Loucy (cell line): Measurements from ENCODE around the gene SP4.

Experiments used
- H2AFZ ChIP-seq: fragments of 200-600 bp; sonication (generic); 2 replicates; pipeline ENCODE4 v1.6.0; 2016; ENCODE audit warnings: antibody characterized with exemption, mild to moderate bottlenecking, low read length, moderate library complexity
- H3F3A ChIP-seq: fragments of 200-600 bp; 2 replicates; pipeline ENCODE4 v1.6.0; 2016; ENCODE audit warnings: antibody characterized with exemption, low read depth, mild to moderate bottlenecking
- H3K27me3 ChIP-seq: fragments of 200-600 bp; sonication (generic); 2 replicates; pipeline ENCODE4 v1.6.1; 2014; ENCODE audit warnings: low read length, mild to moderate bottlenecking; ENCODE audit not compliant: insufficient read depth, poor library complexity, severe bottlenecking
- H3K36me3 ChIP-seq: fragments of 200-600 bp; sonication (generic); 2 replicates; pipeline ENCODE4 v1.6.1; 2016; ENCODE audit warnings: low read length; ENCODE audit not compliant: insufficient read depth
- H3K4me1 ChIP-seq: fragments of 200-600 bp; sonication (generic); 2 replicates; pipeline ENCODE4 v1.5.1; 2014; ENCODE audit warnings: low read length, mild to moderate bottlenecking; ENCODE audit not compliant: insufficient read depth, poor library complexity, severe bottlenecking
- H3K4me2 ChIP-seq: fragments of 200-600 bp; sonication (generic); 2 replicates; pipeline ENCODE4 v1.6.0; 2014; ENCODE audit warnings: antibody characterized with exemption, low read length, low read depth, mild to moderate bottlenecking; ENCODE audit not compliant: poor library complexity, severe bottlenecking
- H3K4me3 ChIP-seq: fragments of 200-600 bp; sonication (generic); 2 replicates; pipeline ENCODE4 v1.5.1; 2014; ENCODE audit warnings: low read length, mild to moderate bottlenecking, mixed read lengths; ENCODE audit not compliant: poor library complexity, severe bottlenecking
- H3K79me2 ChIP-seq: fragments of 200-600 bp; sonication (generic); 2 replicates; pipeline ENCODE4 v1.6.1; 2014; ENCODE audit warnings: low read length; ENCODE audit not compliant: insufficient read depth
- H3K9ac ChIP-seq: fragments of 200-600 bp; sonication (generic); 2 replicates; pipeline ENCODE4 v1.6.0; 2014; ENCODE audit warnings: mild to moderate bottlenecking, low read depth, low read length, moderate library complexity; ENCODE audit not compliant: poor library complexity, severe bottlenecking
- H3K9me2 ChIP-seq: fragments of 200-600 bp; sonication (generic); replicated peaks from 2 replicates; pipeline ENCODE4 v1.6.1; 2016; ENCODE audit warnings: low read depth, low read length, mixed read lengths
- H3K9me3 ChIP-seq: fragments of 200-600 bp; sonication (generic); 2 replicates; pipeline ENCODE4 v1.6.1; 2014; ENCODE audit warnings: mild to moderate bottlenecking, antibody characterized with exemption, low read length, low read depth; ENCODE audit not compliant: insufficient read depth
- H4K20me1 ChIP-seq: fragments of 200-600 bp; sonication (generic); 2 replicates; pipeline ENCODE4 v1.6.0; 2014; ENCODE audit warnings: antibody characterized with exemption, low read length, mild to moderate bottlenecking; ENCODE audit not compliant: insufficient read depth, poor library complexity, severe bottlenecking
- EZH2phosphoT487 ChIP-seq: fragments of 200-600 bp; IDR thresholded peaks from 2 replicates; pipeline ENCODE4 v1.6.1; 2018; ENCODE audit warnings: antibody characterized with exemption, mild to moderate bottlenecking, moderate library complexity, borderline replicate concordance
- TF ChIP-seq, protein P1 (sequence below): fragments of 200-600 bp; sonication (generic); conservative IDR thresholded peaks from 2 replicates; pipeline ENCODE4 v1.5.1; 2014; ENCODE audit warnings: mild to moderate bottlenecking, antibody characterized with exemption, low read length

The SP4 gene

DNA sequence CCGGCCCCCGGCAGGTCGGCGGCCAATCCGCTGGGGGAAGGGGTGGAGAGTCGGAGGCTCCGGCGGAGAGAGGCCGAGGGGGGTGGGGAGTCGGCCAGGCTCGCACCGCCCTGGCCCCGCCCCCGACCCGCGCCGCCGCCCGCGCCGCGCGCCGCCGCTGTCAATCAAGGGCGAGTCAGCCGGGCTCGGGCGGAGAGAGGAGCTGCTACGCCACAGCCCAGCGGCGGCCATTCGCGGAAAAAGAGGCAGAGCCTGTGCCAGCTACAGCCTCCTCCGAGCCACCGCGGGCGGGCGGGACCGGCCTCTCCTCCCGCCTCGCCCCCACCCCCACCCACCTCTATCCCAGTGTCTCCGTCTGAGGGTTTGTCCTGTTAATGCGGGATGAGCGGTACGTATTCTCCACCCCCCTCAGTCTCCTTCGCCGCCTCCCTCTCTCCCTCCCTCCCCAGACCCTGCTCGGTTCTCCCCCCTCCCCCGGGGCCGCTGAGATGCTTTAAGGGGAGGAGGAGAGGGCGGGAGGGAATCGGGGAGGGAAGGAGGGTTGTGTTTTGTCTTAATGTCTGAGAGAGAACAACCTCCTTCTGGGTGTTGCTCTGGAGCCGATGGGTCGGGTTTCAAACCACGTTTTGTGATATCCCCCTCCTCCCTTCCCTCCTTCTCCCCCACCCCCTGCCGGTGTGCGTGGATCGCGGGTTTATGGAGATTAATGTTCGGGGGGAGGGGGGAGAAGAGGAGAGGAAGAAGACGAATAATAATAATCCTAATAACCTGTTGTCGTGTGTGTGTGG is at the start of gene SP4:
TSS of gene SP4 (plus strand) at position 213 of the 788 bp plus-strand sequence. CDS start at position 382, 169 bp downstream.
- Histone ChIP-seq H3K9me3 (no peaks in the 10 kb centered on the region), H3K4me2 (peak within 1 kb of the TSS; percentile 93), H3K27me3 (no peaks in the 10 kb centered on the region), H3K36me3 (no peaks in the 10 kb centered on the region), H3K4me1 (peaks cover 50% of the 10 kb centered on the region), H3K9me2 (no peaks in the 10 kb centered on the region), H2AFZ (peak within 1 kb of the TSS; percentile 93), H3F3A (no peaks in the 10 kb centered on the region), H3K79me2 (peaks cover 47% of the 10 kb centered on the region), H4K20me1 (peaks cover 39% of the 10 kb centered on the region), H3K4me3 (peak within 1 kb of the TSS; percentile 93), H3K9ac (peak within 1 kb of the TSS; percentile 93)
- TF ChIP-seq, protein P1, sequence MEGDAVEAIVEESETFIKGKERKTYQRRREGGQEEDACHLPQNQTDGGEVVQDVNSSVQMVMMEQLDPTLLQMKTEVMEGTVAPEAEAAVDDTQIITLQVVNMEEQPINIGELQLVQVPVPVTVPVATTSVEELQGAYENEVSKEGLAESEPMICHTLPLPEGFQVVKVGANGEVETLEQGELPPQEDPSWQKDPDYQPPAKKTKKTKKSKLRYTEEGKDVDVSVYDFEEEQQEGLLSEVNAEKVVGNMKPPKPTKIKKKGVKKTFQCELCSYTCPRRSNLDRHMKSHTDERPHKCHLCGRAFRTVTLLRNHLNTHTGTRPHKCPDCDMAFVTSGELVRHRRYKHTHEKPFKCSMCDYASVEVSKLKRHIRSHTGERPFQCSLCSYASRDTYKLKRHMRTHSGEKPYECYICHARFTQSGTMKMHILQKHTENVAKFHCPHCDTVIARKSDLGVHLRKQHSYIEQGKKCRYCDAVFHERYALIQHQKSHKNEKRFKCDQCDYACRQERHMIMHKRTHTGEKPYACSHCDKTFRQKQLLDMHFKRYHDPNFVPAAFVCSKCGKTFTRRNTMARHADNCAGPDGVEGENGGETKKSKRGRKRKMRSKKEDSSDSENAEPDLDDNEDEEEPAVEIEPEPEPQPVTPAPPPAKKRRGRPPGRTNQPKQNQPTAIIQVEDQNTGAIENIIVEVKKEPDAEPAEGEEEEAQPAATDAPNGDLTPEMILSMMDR, result no peak
- no peak for TF ChIP-seq EZH2phosphoT487

DNA sequence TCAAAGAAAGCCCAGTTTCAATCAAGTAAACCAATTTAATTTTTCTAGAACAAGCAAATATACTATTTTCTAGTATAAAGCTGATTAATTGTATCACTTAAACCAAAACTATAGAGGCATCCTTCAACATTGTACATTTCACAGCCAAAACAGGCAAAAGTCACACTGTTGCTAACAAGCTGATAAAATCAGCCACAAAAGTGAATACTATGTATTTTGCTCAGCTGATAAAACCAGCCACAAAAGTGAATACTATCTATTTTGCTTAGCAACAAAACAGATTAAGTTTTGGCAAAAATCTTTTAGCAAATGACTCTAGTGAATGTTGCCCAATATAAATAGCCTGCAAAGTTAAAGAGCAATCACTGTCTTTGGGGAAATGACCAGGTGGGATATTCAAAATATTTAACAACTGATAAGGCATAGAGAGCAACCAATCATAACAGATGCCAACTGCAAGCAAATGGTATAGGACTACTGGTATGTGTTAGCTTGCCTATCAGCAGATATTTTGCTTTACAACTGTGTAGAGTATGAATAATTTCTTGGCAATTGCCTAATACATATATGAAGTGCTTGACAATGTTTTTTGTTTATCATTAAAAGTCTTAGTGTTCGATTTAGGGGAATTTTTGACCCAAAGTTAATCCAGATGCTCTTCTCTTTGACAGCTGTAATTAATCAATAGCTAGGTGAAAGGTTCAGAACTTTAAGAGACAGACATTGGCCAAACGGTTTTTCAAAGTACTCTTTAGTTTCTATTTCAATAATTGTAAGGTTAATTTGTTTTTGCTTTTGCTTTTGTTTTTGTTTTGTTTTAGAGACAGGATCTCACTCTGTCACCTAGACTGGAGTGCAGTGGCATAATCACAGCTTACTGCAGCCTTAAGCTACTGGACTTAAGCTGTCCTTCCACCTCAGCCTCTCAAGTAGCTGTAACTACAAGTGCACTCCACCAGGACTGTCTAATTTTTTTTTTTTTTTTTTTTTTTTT is 44.4 kb upstream of the SP4 start:
- Histone ChIP-seq H3K4me2 (no peak overlapping the region), H3K9me2 (no peaks in the 10 kb centered on the region), H3K9ac (no peak overlapping the region), H3K36me3 (no peaks in the 10 kb centered on the region), H3K4me1 (no peaks in the 10 kb centered on the region), H4K20me1 (no peaks in the 10 kb centered on the region), H3K9me3 (no peaks in the 10 kb centered on the region), H3K4me3 (no peak overlapping the region), H3K79me2 (no peaks in the 10 kb centered on the region), H2AFZ (no peak overlapping the region), H3F3A (no peaks in the 10 kb centered on the region), H3K27me3 (no peaks in the 10 kb centered on the region)
- TF ChIP-seq, protein P1, result no peak
- TF ChIP-seq EZH2phosphoT487, result no peak

DNA sequence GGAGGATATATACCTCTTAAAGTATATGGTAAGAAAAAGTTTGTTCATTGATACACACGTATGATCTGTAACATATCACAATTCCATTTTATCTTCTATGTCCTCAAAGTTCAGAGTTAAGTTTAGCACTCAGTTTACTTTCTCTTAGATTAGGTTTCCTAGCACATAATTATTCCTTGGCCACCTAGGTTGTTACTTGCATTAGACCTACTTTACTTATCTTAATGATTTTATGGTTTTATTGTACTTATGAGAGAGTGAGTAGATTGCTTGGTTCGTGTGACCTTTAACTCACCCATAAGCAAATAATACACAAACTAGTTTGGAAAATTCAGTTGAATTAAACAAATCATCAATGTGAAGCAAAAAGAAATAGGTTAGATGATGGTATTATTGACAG is 33.9 kb upstream of the SP4 start:
- Histone ChIP-seq H3K9ac (no peak overlapping the region), H3K36me3 (no peaks in the 10 kb centered on the region), H3K79me2 (no peaks in the 10 kb centered on the region), H3F3A (no peaks in the 10 kb centered on the region), H3K4me3 (no peak overlapping the region), H3K27me3 (no peaks in the 10 kb centered on the region), H3K9me3 (no peaks in the 10 kb centered on the region), H3K9me2 (no peaks in the 10 kb centered on the region), H2AFZ (no peak overlapping the region), H4K20me1 (no peaks in the 10 kb centered on the region), H3K4me2 (no peak overlapping the region), H3K4me1 (no peaks in the 10 kb centered on the region)
- TF ChIP-seq, protein P1, result no peak
- TF ChIP-seq EZH2phosphoT487, result no peak
